ENCODE results near the gene ZNF638.

The ZNF638 gene

GRCh38 chr2:71455741-71456569 lies 124.4 kb downstream of the ZNF638 start:
- no peak for DNase-seq (ENCODE audit: low read depth)

DNA sequence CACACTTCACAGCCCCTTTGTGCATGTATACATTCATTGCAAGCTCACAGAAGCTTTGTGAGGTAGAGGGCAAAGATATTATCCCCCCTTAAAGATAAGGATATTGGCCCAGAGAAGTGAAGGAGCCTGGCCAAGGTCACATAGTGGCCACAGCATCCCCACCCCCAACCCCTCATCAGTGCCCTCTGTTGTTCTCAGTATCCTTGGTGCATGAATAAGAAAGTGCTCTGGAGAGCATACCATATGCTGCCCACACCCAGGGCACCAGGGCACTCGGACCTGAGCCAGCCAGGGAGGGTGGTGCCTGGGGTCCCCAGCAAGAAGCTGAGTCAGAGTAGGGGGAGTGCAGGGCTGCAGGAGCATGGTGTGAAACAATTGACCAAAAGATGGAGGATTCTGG lies 125.0 kb downstream of the ZNF638 start:
- no peak for DNase-seq (ENCODE audit: low read depth)

- DNase-seq (ENCODE audit: low read depth), result no peak
Measured at GRCh38 chr2:71457123-71457915, 125.7 kb downstream of the ZNF638 start.

DNA sequence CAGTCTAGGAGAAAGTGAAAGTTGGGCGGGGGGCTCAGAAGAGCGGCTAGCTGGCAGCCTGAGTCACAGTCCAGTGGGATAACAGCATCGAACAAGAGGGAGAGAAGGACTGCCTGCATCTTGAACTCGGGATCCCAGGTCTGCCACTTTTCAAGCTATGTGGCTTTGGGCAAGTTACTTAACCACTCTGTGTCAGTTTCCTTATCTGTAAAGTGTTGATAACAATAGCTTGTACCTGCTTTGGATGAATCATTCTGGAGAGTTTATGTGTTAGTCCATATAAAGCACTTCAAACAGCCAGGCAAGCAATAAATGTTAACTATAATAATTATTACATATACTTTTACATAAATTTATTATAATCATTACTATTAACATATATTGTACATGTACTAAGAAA lies 126.3 kb downstream of the ZNF638 start:
- no peak for DNase-seq (ENCODE audit: low read depth)

- DNase-seq (ENCODE audit: low read depth), result no peak
Measured at GRCh38 chr2:71458413-71459083, 127.0 kb downstream of the ZNF638 start.

DNA sequence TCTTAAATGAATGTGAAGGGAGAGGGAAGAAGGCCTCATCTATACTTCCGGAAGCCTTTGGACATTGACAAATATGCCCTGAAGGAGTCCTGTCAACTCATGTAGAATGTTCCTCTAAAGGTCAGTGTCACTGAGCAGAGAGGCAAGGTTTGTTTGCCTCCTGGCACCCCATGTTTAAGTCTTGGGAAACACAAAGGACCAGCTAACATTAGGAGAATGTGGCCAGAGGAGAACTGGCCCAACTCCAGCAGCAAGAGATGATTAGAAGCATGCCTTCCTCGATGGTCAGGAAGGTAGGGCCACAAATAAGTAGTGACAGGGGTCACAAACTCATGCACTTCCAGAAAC lies 127.5 kb downstream of the ZNF638 start:
- no peak for DNase-seq (ENCODE audit: low read depth)

DNA sequence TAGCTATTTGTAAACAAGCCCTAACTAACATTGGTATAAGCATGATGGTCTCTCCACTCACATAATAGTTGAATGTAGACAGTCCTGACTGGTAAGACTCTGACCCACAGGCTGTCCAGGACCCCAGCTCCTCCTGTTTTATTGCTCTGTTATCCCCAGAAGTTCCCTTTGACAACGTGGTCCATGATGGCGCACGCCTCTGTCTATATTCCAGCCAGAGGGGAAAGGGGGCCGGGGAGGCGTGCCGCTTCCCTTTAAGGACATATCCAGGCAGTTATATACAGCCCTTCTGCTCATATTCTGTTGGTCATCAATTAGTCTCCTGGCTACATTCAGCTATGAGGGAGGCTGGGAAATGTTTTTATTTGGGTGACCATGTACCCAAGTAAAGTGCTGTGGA lies 128.5 kb downstream of the ZNF638 start:
- no peak for DNase-seq (ENCODE audit: low read depth)

DNA sequence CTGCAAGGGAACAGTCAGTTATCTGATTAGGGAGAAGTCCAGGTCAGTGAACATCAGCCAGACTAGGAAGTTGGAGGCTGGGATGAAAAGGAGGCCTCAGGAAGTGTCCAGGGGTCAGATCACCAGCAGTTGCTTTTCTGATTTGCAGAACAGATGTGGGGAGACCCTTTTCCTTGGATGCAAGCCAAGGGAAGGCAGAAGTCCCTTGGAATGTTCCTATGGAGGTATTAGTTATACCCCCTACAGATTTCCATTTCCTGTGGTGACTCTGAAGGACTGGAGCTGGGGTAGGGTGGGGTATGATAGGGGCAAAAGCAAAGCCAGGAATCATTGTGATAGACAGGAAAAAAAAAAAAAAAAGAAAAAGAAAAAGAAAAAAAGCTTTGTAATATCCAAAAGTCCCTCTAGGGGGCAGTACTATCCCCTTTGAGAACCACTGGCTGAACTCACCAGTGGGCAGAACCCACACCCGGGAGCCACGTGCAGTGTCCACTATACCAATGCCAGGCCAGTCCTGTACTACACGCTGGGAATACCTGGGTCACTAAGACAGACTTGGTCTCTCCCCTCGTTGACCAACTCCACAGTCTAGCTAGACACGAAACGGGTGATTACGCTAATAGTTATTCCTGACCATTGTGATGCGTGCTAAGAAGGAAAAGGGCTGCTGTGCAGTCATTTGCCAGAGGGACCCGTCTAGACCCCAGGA lies 129.2 kb downstream of the ZNF638 start:
- no peak for DNase-seq (ENCODE audit: low read depth)

DNA sequence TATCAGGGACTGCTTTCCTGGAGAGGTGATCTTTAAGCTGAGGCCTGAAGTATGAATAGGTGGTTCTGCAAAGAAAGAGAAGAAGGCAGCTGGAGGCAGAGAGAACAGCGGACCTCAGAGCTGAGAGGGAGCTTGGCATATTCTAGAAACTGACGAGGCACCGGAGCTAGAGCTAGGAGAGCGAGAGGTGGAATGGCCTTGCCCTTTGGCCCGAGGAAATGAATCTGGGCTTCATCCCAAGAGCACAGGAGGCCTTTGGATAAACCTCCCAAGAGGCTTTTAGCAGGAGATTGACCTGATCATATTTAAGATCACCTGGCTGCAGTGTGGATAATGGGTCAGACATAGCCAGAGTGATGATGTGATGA lies 129.7 kb downstream of the ZNF638 start:
- DNase-seq (ENCODE audit: low read depth), result no peak

DNA sequence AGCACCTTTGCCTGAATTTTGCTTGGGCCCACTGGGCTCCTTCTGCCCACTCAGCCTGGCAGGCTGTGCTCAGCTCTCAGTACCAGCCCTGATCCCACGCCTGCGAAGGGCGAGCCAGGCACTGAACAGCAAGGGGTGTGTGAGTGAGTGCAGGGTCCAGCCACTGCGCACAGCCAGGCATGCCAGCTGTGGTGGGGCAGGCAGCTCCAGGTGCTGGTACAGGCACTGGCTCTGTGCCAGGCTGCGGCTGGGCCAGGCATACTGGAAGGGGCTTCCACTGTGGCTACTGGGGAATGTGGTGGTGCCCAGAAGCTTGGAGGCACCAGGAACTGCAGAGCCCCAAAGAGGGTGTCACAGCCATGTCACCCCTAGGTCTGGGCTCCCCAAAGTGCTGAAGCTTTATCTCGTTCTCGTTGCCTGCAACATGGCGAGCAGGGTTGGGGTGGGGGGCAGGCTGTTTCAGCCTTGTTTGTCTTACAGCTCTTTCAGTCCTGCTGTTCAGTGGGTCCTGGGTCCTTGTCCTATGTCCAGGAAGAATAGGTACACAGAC lies 130.5 kb downstream of the ZNF638 start:
- DNase-seq (ENCODE audit: low read depth), result no peak

GRCh38 chr2:71462641-71463341 lies 131.2 kb downstream of the ZNF638 start:
- no peak for DNase-seq (ENCODE audit: low read depth)

GRCh38 chr2:71463342-71463654 lies 131.7 kb downstream of the ZNF638 start:
- no peak for DNase-seq (ENCODE audit: low read depth)

DNA sequence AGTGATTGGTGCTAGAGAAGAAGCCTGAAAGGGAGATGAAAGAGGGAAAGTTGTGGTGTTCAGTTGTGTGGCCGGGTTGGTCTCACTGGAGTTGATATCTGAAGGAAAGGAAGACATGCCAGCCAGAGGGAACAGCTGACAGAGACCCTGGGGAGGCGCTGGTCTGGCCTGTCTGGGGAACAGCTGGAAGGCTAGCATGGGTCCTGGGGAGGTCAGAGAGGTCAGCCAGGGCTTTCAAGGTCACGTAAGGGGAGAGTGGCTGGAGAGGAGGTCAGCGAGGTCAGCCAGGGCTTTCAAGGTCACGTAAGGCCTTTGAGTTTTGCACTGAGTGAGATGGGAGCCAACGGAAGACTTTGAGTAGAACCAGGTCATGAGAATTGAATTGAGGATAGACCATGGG lies 132.8 kb downstream of the ZNF638 start:
- DNase-seq (ENCODE audit: low read depth), result no peak

DNA sequence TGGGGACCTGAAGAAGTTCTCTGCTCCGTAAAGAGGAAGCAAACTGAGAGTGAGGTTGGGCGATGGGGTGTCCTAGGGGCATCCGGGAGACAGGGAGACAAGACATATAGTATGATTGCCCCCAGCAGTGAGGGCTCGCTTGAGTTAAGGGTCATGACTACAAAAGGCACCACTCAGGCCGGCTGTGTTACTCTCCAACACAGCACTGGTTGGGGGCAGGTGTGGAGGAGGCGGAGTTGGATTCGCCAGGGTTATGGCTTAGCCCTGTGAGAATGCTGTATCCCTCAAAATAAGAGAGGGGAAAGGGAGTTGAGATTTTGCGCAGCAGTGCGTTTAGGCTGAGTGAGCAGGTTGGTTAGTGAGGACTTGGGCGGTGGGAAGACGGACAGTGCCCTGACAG lies 133.8 kb downstream of the ZNF638 start:
- no peak for DNase-seq (ENCODE audit: low read depth)

GRCh38 chr2:71465961-71466300 lies 134.3 kb downstream of the ZNF638 start:
- no peak for DNase-seq (ENCODE audit: low read depth)

- no peak for DNase-seq (ENCODE audit: low read depth)
Measured at GRCh38 chr2:71466301-71467179, 135.0 kb downstream of the ZNF638 start.

DNA sequence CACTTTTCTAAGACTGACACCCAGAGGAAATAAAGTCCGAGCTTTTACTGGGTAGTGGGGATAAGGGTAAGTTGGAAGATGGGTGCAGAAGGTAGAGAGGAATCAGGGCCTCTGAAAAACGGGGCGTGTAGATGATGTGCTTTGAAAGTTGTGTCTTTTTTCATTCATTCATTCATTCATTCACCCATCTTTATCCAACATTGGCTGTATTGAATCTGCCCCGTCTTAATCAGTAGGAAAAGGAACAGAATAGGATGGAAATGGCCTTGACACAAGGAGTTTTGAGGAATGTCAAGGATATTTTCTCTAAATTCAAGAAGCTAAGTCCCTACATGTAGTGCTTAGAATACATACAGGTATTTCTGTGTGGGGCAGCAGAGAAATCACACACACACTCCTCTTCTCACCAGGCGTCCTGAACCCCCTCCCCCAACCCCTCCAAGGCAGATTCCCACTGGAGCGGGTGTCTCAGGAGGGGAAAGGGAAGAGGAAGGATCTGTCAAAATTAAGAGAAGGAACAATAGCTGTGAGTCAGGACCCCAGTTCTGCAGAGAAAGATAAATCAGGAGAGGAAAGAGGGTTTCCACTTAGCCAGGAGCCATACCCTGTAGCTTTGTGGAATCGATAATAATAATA lies 135.7 kb downstream of the ZNF638 start:
- no peak for DNase-seq (ENCODE audit: low read depth)

DNA sequence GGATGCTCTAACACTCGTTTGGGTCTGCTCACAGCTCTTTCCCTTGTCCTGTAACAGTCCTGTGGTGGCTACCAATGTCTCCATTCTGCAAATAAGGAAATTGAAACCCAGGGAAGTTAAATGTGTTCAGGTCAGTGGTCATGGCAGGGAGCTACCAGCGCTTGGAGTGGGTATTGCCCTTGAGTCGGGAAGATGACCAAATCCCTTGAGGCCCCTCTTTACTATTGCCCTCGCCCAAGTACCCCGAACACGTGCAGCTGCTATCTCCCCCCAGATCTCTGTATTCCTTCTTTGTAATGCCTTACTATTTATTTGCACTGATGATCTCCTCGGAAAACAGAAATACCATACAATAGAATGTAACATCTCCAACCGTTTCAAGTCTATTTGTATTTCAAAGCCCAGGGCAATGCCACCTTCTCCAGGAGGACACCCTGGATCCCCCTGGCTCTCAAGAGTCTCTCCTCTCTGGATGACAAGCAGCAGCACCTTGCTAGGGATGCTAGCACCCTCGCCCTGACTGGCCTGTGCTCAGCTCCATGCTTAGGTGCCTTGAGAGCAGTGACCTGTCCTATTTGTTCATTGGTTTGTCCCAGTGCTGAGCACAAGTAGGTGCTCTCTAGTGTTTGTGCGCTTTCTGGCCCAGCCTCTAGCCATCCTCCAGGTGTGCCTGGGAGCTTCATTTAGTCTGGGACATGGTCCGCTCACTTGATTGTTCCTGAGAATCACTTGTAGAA lies 136.9 kb downstream of the ZNF638 start:
- DNase-seq (ENCODE audit: low read depth), result no peak

Data from stimulated activated CD8-positive, alpha-beta memory T cell treated with anti-CD3 and anti-CD28 coated beads, Interleukin-4, amount 100 ng/mL, for 24 hours (primary cell).